Forelimb muscle (tissue), 1 donor: ENCODE data around the gene CLSTN2. TPM values are rescaled to one million over a fixed set of nuclear protein-coding genes. Genes with fewer than 3 reads are reported as not detected.

ENCODE experiments used
- DNase-seq: peaks from one replicate; pipeline ENCODE4 v3.0.0-alpha.2; 2013; ENCODE audit warnings: low read depth
- polyA plus RNA-seq: library from polyadenylated mRNA; unstranded; fragments of 120-200 nt; gene quantifications from one replicate; pipeline ENCODE4 v1.2.1, GENCODE V29; 2013; ENCODE audit not compliant: insufficient read length

Gene CLSTN2
- polyA plus RNA-seq, 1 donor, result 2.1 TPM

DNA sequence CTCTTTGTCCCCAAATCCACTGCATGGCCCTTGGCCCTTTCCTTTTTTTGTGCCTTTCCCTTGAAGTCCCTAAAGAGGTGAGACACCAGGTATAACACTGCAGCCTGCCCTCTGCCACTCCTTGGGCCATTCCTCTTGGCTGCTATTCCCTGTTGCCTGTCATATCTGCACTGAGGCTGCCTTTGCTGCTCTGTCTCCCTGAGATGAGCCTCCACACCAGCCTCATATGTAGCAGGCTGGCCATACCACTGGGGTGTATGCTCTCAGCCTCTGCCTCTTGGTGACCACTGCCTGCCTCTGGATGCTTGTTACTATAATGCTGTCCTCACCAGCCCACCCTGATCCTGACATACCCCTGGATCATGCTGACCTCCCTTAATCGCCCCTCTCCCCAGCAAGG is 252.0 kb downstream of the CLSTN2 start:
- no peak for DNase-seq

- DNase-seq, result no peak
Measured at GRCh38 chr3:140187656-140188221, 252.8 kb downstream of the CLSTN2 start.

DNA sequence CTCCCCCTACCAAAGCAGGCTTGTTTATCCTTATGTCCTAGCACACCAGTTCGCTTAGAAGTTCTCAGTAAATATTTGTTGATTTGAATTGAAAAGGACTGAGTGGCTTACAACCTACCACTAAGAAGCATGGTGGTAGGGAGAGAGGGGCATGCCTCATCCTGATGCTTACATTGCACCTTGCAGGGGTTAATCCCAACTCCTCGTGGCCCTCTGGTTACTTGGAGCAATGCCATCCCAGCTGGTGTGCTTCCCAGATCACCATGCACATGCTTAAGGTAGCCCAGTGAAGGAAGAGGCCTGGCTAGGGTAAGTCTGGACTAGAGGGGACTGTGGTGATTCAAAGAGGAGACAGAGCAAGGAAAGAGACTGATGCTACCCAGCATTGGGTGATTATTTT is 253.3 kb downstream of the CLSTN2 start:
- DNase-seq, result no peak

DNA sequence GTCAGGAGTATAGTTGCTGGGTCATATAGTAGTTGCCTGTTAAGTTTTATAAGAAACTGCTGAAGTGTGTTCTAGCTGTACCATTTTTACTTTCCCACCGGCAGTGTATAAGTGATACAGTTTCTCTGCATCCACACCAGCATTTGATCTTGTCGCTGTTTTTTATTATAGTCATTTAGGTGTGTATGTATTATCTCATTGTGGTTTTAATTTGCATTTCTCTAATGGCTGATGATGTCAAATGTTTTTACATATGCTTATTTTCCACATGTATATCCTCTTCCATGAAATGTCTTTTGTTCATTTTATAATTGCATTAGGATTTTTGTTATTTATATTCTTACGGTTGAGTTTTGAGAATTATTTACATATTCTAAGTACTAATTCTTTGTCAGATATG is 254.3 kb downstream of the CLSTN2 start:
- DNase-seq, result no peak

DNA sequence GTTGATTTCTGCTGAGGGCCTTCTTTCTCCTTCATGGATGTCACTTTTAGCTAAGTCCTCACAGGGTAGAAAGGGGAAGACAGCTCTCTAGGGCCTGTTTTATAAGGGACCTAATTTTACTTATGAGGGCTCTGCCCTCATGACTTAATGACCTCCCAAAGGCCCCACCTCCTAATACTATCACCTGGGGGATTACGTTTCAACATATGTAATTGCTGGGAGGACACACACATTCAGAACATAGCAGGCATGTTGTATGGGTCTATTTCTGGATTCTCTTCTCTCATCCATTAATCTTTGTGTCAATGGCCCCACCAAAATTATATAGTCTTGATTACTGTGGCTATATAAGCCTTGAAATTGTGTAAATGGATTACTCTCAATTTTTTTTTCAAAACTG is 255.0 kb downstream of the CLSTN2 start:
- no peak for DNase-seq

DNA sequence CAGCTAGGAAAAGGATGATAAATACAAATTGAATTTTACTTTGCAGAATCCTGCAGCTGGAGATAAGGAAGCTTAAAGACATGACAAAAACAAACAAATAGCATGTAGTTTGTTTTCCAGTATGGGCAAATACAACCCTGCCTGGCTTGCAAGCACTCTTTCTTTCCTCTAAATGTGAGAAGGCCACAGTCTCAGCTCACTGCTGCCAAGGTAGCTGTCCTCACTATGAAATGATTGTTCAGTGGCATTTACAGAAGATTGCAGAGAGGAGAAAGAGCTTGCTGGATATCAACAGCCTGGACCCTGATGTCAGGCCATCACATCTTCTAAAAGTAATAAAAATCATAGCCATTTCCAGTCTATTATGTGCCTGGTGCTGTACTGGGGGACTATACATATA is 262.0 kb downstream of the CLSTN2 start:
- DNase-seq, result no peak

- DNase-seq, result no peak
Measured at GRCh38 chr3:140198242-140198641, 263.3 kb downstream of the CLSTN2 start.

- DNase-seq, result no peak
Measured at GRCh38 chr3:140199008-140199407, 264.0 kb downstream of the CLSTN2 start.

GRCh38 chr3:140199743-140200142 is 264.8 kb downstream of the CLSTN2 start:
- no peak for DNase-seq

GRCh38 chr3:140203510-140203909 is 268.5 kb downstream of the CLSTN2 start:
- no peak for DNase-seq

- DNase-seq, result no peak
Measured at GRCh38 chr3:140204271-140204984, 269.4 kb downstream of the CLSTN2 start.

- no peak for DNase-seq
Measured at GRCh38 chr3:140205598-140205997, 270.6 kb downstream of the CLSTN2 start.

- DNase-seq, result no peak
Measured at GRCh38 chr3:140206196-140207040, 271.4 kb downstream of the CLSTN2 start.

DNA sequence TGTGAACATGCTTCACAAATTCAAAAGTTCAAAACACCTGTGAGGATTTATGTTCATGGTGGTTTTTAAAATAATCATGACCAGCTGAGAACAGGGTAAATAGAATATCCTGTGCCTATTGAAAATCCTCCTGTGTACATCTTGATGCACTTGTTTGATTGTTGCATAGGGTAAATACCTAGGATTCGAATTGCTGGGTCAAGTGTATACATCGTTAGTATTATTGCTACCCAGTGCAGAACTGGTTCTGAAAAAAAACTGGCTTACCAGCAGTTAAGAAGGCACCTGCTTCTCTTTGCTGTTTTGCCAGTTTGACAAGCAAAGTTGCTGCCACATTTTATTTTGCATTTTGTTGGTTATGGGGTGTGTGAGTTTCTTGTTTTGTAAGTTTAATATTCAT is 272.6 kb downstream of the CLSTN2 start:
- DNase-seq, result no peak

- no peak for DNase-seq
Measured at GRCh38 chr3:140216249-140216648, 281.3 kb downstream of the CLSTN2 start.

- no peak for DNase-seq
Measured at GRCh38 chr3:140219291-140219690, 284.3 kb downstream of the CLSTN2 start.

GRCh38 chr3:140219923-140220452 is 285.0 kb downstream of the CLSTN2 start:
- DNase-seq, result no peak

- DNase-seq, result no peak
Measured at GRCh38 chr3:140223197-140223596, 288.2 kb downstream of the CLSTN2 start.

GRCh38 chr3:140223631-140224030 is 288.6 kb downstream of the CLSTN2 start:
- no peak for DNase-seq

- no peak for DNase-seq
Measured at GRCh38 chr3:140224307-140224706, 289.3 kb downstream of the CLSTN2 start.

DNA sequence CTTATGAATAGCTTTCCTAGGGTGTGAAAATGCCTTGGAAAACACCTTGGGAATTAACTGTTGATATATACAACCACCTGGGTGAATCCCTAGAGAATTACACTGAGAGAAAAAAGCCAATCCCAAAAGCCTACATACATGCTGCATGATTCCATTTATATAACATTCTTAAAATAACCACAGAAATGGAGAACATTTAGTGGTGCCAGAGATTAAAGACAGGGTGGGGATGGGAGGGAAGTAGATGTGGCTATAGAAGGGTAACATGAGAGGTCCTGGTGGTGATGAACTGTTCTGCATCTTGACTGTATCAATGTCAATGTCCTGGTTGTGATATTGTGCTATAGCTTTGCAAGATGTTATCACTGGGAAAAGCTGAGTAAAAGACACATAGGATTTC is 291.0 kb downstream of the CLSTN2 start:
- no peak for DNase-seq

DNA sequence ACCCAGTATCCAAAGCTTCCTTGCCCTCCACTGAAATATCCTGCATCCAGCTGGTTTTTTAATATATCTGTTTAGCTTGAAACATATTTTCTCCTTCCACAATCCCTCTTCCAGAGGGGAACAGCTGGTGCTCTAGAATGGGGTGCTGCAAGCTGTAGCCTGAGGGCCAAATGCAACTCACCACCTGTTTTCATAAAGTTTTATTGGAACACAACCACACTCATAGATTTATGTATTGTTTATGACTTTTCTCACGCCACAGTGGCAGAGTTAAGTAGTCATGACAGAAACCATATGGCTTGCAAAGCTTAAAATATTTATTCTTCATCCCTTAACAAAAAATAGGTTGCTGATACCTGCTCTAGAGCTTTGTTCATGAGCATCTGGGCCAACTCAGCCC is 298.7 kb downstream of the CLSTN2 start:
- no peak for DNase-seq

DNA sequence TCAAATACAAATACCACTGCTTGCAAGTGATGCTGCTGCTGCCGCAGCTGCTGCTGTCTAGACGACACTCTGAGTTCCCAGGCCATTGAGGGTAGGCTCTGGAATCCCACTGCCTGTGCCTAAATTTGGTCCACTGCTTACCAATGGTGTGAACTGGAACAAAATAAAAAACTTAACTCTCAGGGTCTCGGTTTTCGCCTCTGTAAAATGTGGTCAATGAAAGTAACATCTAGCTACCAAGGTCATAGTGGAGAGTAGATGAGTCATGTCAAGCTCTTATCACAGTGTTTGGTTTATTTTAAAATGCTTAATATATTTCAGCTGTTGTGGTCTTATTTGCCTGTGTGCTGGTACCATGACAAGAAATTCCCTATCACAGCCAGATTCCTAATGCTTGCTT is 299.3 kb downstream of the CLSTN2 start:
- no peak for DNase-seq
